Epithelial cell of proximal tubule (primary cell): ENCODE measurements around the gene CD164L2. TPM values are rescaled to one million over a fixed set of nuclear protein-coding genes. Genes with fewer than 3 reads are reported as not detected.

ENCODE experiments used
- DNase-seq: peaks from one replicate; pipeline ENCODE4 v3.0.0-alpha.2; 2011; ENCODE audit warnings: low read depth
- H3K4me3 ChIP-seq: 2 replicates; pipeline ENCODE4 v1.5.1; 2011; ENCODE audit warnings: low read depth, mild to moderate bottlenecking, low read length
- CTCF ChIP-seq: conservative IDR thresholded peaks from 2 replicates; pipeline ENCODE4 v1.5.1; 2012; ENCODE audit warnings: low read depth, mild to moderate bottlenecking, low read length
- total RNA-seq: library from RNA; depleted of rRNA; stranded (reverse); fragments of >200 nt; gene quantifications from 2 replicates; pipeline ENCODE4 v1.2.3, GENCODE V29; 2015

The CD164L2 gene
- total RNA-seq, 1 donor from 2014 or later, result not detected

- no peak for TF ChIP-seq CTCF
- DNase-seq, result no peak
- H3K4me3 ChIP-seq, result no peak overlapping the region
These were observed 44.2 kb upstream of the CD164L2 start for GRCh38 chr1:27427329-27427728.

GRCh38 chr1:27423709-27424108 is 40.6 kb upstream of the CD164L2 start:
- TF ChIP-seq CTCF, result no peak
- no peak overlapping the region for H3K4me3 ChIP-seq
- no peak for DNase-seq

GRCh38 chr1:27418326-27419185 is 35.4 kb upstream of the CD164L2 start:
- DNase-seq, result peak; percentile 63
- H3K4me3 ChIP-seq, result no peak overlapping the region
- TF ChIP-seq CTCF, result no peak

- TF ChIP-seq CTCF, result no peak
- H3K4me3 ChIP-seq, result no peak overlapping the region
These were observed 34.6 kb upstream of the CD164L2 start for GRCh38 chr1:27417713-27418112.

GRCh38 chr1:27416387-27417111 is 33.4 kb upstream of the CD164L2 start:
- no peak overlapping the region for H3K4me3 ChIP-seq
- TF ChIP-seq CTCF, result peak; percentile 92
- no peak for DNase-seq

More at GRCh38 chr1:27417713-27418112, 34.6 kb upstream of the CD164L2 start:
- no peak for DNase-seq

GRCh38 chr1:27414091-27414490 is 31.0 kb upstream of the CD164L2 start:
- H3K4me3 ChIP-seq, result no peak overlapping the region
- no peak for DNase-seq
- TF ChIP-seq CTCF, result no peak
